ENCODE data around the gene GPR15LG.
"Not testable (repeated sequence)": the region's sequence is repeated elsewhere in the genome, so short reads cannot be mapped to it uniquely, and the experiment has no call there.

The GPR15LG gene

DNA sequence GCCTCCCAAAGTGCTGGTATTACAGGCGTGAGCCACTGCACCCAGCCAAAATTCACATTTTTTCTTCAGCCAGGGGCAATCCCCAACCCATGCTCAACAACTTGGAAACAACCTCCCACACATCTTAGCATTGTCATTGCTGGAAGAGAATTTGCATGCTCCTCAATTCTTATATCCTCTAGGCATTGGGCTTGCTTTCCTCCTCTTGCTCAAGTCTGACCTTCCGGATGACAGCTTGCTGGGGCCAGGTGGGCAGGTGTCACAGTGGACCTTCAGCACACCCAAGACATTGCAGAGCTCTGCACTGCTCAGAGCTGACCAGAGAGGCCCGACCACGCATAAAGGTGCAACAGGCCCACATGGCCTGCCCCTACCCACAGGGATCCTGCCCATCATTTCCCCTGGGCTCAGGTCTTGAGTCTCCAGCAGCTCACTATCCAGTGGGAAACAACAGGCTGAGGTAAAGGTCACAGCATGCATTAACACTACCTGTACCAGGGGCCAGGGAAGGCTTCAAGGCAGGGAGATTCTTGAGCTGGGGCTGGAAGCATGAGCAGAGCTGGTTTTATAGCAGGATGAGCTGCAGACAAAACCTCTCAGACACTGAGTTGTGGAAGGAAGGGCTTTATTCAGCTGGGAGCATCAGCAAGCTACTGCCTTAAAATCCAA lies 6.8 kb upstream of the GPR15LG start:
- DNase-seq = no peak

- not testable (repeated sequence) for DNase-seq
These were observed 6.3 kb upstream of the GPR15LG start for GRCh38 chr10:84167289-84167653.

DNA sequence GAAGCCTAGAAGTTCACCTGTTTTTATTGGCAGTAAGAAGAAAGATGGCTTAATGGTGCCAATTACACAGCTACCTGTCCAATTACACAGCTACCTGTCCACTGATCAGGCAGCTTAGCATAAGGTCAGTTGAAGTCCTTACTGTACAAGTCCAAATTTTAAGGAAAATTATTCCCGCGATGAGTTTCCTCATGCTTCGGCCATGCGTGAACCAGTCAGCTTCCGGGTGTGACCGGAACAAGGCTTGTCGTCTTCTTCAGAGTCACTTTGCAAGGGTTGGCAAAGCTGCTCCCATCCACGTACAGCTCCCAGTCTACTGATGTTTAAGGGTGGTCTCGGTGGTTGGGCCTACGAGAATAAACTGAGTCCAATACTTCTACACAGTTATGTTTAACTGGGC lies 5.2 kb upstream of the GPR15LG start:
- DNase-seq = not testable (repeated sequence)

- not testable (repeated sequence) for DNase-seq
These were observed 2.4 kb upstream of the GPR15LG start for GRCh38 chr10:84171237-84171636.

- DNase-seq = not testable (repeated sequence)
These were observed 1.7 kb upstream of the GPR15LG start for GRCh38 chr10:84171700-84172466.

GRCh38 chr10:84172467-84173356 lies 889 bp upstream of the GPR15LG start:
- no peak for DNase-seq

GRCh38 chr10:84175436-84175835 lies 1.8 kb downstream of the GPR15LG start:
- no peak for DNase-seq

- no peak for DNase-seq
These were observed 2.8 kb downstream of the GPR15LG start for GRCh38 chr10:84176351-84176750.

DNA sequence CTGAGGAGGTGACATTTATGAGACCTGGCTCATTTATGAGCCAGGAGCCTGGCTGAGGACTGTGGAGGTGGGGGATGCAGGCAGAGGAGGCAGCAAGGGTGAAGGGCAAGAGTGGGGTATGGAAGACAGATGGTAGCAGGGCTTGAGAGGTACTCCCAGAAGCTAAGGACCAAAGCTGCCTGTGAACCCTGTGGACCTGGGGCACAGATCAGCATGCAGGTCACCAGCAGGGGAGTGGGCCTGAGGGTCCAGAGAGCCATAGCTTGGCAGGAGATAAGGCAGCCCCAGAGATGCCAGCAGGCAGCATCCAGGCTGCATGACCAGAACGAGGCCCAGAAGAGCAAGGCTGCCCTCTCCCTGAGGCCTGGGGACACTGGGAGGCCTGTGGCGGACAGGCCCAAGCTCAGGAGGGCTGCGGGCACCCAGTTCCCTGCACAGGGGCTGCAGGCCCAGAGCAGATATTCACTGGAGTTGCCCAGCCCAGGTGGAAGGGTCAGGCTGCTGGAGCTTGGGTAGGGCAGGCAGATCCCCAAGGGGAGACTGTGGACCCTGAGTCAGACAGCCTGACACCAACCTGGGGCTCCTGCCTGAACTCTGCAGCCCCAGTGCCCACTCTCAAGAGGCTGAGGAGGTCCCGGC lies 3.4 kb downstream of the GPR15LG start:
- no peak for DNase-seq

GRCh38 chr10:84177541-84178141 lies 4.0 kb downstream of the GPR15LG start:
- DNase-seq = no peak

- no peak for DNase-seq
These were observed 4.6 kb downstream of the GPR15LG start for GRCh38 chr10:84178160-84178609.

GRCh38 chr10:84179059-84179710 lies 5.6 kb downstream of the GPR15LG start:
- no peak for DNase-seq

GRCh38 chr10:84180386-84180785 lies 6.8 kb downstream of the GPR15LG start:
- DNase-seq = not testable (repeated sequence)

DNA sequence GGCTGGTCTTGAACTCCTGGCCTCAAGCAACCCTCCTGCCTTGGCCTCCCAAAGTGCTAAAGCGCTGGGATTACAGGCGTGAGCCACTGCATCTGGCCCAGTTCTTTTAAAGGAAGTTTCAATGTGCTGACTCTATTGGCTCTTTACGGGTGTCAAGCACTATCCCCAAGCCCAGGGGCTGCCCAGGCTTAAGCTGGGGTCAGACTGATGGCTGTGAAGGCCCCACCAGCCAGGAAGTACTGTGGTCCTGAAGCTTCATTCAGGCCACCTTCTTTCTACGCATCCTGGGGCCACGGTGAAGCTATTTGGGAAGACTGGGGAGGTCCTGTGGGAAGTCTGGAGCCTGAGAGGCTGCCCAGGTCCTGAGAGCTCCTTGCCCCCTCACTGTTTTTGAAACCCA lies 8.0 kb downstream of the GPR15LG start:
- no peak for DNase-seq

DNA sequence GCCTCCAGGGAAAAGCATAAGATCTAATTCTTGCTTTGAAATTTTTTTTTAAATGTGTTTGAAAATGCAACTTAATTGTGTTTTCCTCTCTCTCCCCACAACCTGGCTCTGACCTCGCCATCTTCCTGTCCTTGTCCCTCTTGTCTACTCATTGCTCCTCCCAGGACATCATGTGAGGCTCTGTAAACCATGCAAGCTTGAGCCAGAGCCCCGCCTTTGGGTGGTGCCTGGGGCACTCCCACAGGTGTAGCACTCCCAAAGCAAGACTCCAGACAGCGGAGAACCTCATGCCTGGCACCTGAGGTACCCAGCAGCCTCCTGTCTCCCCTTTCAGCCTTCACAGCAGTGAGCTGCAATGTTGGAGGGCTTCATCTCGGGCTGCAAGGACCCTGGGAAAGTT lies 10.9 kb downstream of the GPR15LG start:
- DNase-seq = no peak

GRCh38 chr10:84185526-84186175 lies 12.1 kb downstream of the GPR15LG start:
- DNase-seq = no peak

- no peak for DNase-seq
These were observed 15.2 kb downstream of the GPR15LG start for GRCh38 chr10:84188815-84189214.

- DNase-seq = no peak
These were observed 17.0 kb downstream of the GPR15LG start for GRCh38 chr10:84190621-84191020.

DNA sequence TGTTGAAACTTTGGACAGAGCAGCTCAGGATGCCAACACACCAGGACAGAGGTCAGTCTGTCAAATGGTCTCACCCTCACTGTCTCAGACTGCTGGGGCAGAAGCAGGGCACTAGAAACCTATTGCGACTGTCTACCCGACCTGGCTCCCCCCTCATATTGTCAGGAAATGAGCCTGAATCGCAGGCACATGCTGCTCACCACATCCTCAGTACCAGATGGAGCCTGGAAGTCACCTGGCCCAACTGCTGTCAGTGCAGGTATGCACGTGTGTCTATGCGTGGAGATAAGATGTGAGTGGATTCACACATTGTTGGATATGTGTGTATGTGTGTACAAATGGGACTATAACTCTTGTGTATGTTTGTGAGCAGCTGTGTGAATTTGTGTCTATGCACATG lies 17.5 kb downstream of the GPR15LG start:
- no peak for DNase-seq

DNA sequence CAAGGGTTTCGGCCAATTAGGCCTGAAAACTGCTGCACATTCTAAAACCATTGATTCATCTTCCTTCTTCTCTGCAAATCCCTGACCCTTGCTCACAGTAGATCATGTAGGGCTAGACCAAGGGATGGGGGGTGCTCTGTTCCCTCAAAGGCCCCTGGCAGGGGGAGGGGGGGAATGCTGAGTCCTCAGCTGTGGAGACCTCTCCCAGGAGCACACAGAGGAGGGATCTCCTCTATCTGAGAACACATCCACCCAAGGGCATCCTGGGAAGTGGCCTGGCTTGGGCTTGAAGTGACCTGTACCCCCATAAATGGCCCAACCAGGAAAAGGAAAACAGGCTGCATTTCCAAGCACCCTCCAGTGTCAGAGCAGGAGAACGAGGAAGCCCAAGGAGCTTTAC lies 19.7 kb downstream of the GPR15LG start:
- no peak for DNase-seq

GRCh38 chr10:84193846-84194423 lies 20.3 kb downstream of the GPR15LG start:
- DNase-seq = no peak
